Stimulated activated CD8-positive, alpha-beta memory T cell treated with anti-CD3 and anti-CD28 coated beads, Interleukin-7, amount 100 ng/mL, for 4 hours (primary cell): ENCODE data around the gene PCDHB3.
"Not testable (repeated sequence)": the region's sequence is repeated elsewhere in the genome, so short reads cannot be mapped to it uniquely, and the experiment has no call there.

Source experiments
- DNase-seq, 2 donors: peaks; one replicate each; pipeline ENCODE4 v3.0.0-alpha.2; 2020; ENCODE audit warnings: low read depth in 2 of 2

PCDHB3 gene

DNA sequence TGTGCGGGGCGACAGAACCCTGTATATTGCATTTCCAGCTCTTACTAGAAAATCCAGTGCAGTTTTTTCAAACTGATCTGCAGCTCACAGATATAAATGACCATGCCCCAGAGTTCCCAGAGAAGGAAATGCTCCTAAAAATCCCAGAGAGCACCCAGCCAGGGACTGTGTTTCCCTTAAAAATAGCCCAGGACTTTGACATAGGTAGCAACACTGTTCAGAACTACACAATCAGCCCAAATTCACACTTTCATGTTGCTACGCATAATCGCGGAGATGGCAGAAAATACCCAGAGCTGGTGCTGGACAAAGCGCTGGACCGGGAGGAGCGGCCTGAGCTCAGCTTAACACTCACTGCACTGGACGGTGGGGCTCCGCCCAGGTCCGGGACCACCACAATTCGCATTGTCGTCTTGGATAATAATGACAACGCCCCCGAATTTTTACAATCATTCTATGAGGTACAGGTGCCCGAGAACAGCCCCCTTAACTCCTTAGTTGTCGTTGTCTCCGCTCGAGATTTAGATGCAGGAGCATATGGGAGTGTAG lies 35.5 kb downstream of the PCDHB3 start:
- no peak for DNase-seq

DNA sequence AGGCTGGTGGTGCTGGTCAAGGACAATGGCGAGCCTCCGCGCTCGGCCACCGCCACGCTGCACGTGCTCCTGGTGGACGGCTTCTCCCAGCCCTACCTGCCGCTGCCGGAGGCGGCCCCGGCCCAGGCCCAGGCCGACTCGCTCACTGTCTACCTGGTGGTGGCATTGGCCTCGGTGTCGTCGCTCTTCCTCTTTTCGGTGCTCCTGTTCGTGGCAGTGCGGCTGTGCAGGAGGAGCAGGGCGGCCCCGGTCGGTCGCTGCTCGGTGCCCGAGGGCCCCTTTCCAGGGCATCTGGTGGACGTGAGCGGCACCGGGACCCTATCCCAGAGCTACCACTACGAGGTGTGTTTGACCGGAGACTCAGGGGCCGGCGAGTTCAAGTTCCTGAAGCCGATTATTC lies 37.1 kb downstream of the PCDHB3 start:
- DNase-seq: not testable (repeated sequence)

DNA sequence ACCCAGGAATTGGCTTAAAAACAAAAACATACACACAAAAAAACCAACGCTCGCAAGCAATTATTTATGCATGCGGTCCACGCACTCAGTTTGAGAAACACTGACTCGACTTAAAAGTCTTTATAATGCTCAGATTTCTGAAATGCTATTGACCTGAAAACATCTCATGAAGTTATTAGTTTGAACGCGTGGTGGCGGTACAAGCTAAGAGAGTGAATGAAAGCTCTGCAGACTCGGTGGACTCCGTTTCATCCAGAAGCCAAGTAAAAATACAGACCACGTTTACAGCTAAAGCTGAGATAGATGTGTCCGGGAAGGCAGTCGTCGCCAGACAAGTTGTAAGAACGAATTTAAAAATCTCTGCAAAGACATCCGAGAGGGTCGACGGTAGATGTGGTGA lies 49.5 kb downstream of the PCDHB3 start, which contains the start of gene PCDHB6:
PCDHB6 (plus strand) TSS at position 246 of the 400 bp plus-strand sequence. CDS start 201 bp downstream, outside the sequence.
- DNase-seq: no peak

DNA sequence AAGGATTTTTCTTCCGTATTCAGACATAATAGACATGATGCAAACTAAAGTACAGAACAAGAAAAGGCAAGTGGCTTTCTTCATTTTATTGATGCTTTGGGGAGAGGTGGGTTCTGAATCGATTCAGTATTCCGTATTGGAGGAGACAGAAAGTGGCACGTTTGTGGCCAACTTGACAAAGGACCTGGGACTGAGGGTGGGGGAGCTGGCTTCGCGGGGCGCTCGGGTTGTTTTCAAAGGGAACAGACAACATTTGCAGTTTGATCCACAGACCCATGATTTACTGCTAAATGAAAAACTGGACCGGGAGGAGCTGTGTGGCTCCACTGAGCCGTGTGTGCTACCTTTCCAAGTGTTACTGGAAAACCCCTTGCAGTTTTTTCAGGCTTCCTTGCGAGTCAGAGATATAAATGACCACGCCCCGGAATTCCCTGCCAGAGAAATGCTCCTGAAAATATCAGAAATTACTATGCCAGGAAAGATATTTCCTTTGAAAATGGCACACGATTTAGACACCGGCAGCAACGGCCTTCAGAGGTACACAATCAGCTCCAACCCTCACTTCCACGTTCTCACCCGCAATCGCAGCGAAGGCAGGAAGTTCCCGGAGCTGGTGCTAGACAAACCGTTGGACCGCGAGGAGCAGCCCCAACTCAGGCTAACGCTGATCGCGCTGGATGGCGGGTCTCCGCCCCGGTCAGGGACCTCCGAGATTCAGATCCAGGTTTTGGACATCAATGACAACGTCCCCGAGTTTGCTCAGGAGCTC lies 50.1 kb downstream of the PCDHB3 start:
- DNase-seq: no peak

DNA sequence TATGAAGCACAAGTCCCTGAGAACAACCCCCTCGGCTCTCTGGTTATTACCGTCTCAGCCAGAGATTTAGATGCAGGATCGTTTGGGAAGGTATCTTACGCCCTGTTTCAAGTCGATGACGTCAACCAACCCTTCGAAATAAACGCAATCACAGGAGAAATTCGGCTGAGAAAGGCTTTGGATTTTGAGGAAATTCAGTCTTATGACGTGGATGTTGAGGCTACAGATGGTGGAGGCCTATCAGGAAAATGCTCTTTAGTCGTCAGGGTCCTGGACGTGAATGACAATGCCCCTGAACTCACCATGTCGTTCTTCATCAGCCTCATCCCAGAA lies 50.7 kb downstream of the PCDHB3 start:
- DNase-seq: no peak

DNA sequence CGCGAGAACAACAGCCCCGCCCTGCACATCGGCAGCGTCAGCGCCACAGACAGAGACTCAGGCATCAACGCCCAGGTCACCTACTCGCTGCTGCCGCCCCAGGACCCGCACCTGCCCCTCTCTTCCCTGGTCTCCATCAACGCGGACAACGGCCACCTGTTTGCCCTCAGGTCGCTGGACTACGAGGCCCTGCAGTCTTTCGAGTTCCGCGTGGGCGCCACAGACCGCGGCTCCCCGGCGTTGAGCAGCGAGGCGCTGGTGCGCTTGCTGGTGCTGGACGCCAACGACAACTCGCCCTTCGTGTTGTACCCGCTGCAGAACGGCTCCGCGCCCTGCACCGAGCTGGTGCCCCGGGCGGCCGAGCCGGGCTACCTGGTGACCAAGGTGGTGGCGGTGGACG lies 51.4 kb downstream of the PCDHB3 start:
- not testable (repeated sequence) for DNase-seq

DNA sequence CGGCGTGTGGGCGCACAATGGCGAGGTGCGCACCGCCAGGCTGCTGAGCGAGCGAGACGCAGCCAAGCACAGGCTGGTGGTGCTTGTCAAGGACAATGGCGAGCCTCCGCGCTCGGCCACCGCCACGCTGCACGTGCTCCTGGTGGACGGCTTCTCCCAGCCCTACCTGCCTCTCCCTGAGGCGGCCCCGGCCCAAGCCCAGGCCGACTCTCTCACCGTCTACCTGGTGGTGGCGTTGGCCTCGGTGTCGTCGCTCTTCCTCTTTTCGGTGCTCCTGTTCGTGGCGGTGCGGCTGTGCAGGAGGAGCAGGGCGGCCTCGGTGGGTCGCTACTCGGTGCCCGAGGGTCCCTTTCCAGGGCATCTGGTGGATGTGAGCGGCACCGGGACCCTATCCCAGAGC lies 51.8 kb downstream of the PCDHB3 start:
- not testable (repeated sequence) for DNase-seq
